Epithelial cell of proximal tubule (primary cell): ENCODE measurements around the gene HSFY1. TPM values are rescaled to one million over a fixed set of nuclear protein-coding genes. Genes with fewer than 3 reads are reported as not detected.
"Not testable (repeated sequence)": the region's sequence is repeated elsewhere in the genome, so short reads cannot be mapped to it uniquely, and the experiment has no call there.

ENCODE experiments used
- DNase-seq: peaks from one replicate; pipeline ENCODE4 v3.0.0-alpha.2; 2011; ENCODE audit warnings: low read depth
- H3K4me3 ChIP-seq: 2 replicates; pipeline ENCODE4 v1.5.1; 2011; ENCODE audit warnings: low read depth, mild to moderate bottlenecking, low read length
- total RNA-seq: library from RNA; depleted of rRNA; stranded (reverse); fragments of >200 nt; gene quantifications from 2 replicates; pipeline ENCODE4 v1.2.3, GENCODE V29; 2015

HSFY1 gene
- total RNA-seq, result not detected in 2 replicates

GRCh38 chrY:18546420-18546819 lies at the start of gene HSFY1:
HSFY1 (plus strand) TSS chrY:18546720; CDS start chrY:18546788, 68 bp downstream.
- H3K4me3 ChIP-seq, DNase-seq: not testable (repeated sequence)

- not testable (repeated sequence) for DNase-seq, H3K4me3 ChIP-seq
Observed at GRCh38 chrY:18504266-18504665, 42.3 kb upstream of the HSFY1 start.

GRCh38 chrY:18530995-18531655 lies 15.4 kb upstream of the HSFY1 start:
- DNase-seq, H3K4me3 ChIP-seq: not testable (repeated sequence)

GRCh38 chrY:18538952-18539351 lies 7.6 kb upstream of the HSFY1 start:
- not testable (repeated sequence) for DNase-seq, H3K4me3 ChIP-seq

GRCh38 chrY:18553132-18553531 lies 6.6 kb downstream of the HSFY1 start:
- not testable (repeated sequence) for DNase-seq, H3K4me3 ChIP-seq

GRCh38 chrY:18565915-18566314 lies 19.4 kb downstream of the HSFY1 start:
- not testable (repeated sequence) for H3K4me3 ChIP-seq, DNase-seq

Other genes with a start within 250 kb of the HSFY1 start
- gene HSFY2, start 227.0 kb downstream of the HSFY1 start, total RNA-seq, result 0.06 TPM in 1 of 2 replicates, not detected in the other